PFSK-1 (cell line): Measurements from ENCODE around the gene MDM1.

Experiments
- FOXP2 ChIP-seq: optimal IDR thresholded peaks from 2 replicates; pipeline ENCODE3; 2011; ENCODE audit warnings: borderline replicate concordance, control low read depth, inconsistent platforms; ENCODE audit not compliant: insufficient read depth; ENCODE audit errors: extremely low read length, extremely low read depth
- SIN3A ChIP-seq: IDR thresholded peaks from 2 replicates; pipeline ENCODE4 v1.6.1; 2012; ENCODE audit warnings: mild to moderate bottlenecking, low read length, moderate library complexity, borderline replicate concordance; ENCODE audit not compliant: insufficient read depth
- TAF1 ChIP-seq: IDR thresholded peaks from 2 replicates; pipeline ENCODE4 v1.6.1; 2012; ENCODE audit warnings: low read length, control low read depth, borderline replicate concordance; ENCODE audit not compliant: insufficient read depth
- TF ChIP-seq, protein P1 (sequence below), 2 experiments: IDR thresholded peaks; 2 replicates each; pipeline versions ENCODE4 v1.6.1 to v1.8.0; 2011 to 2012; ENCODE audit warnings: low read depth in 2 of 2, low read length in 2 of 2, control low read depth in 1 of 2, inconsistent platforms in 1 of 2, mild to moderate bottlenecking in 1 of 2, moderate library complexity in 1 of 2; ENCODE audit not compliant: insufficient read depth in 1 of 2

- TF ChIP-seq, protein P1, sequence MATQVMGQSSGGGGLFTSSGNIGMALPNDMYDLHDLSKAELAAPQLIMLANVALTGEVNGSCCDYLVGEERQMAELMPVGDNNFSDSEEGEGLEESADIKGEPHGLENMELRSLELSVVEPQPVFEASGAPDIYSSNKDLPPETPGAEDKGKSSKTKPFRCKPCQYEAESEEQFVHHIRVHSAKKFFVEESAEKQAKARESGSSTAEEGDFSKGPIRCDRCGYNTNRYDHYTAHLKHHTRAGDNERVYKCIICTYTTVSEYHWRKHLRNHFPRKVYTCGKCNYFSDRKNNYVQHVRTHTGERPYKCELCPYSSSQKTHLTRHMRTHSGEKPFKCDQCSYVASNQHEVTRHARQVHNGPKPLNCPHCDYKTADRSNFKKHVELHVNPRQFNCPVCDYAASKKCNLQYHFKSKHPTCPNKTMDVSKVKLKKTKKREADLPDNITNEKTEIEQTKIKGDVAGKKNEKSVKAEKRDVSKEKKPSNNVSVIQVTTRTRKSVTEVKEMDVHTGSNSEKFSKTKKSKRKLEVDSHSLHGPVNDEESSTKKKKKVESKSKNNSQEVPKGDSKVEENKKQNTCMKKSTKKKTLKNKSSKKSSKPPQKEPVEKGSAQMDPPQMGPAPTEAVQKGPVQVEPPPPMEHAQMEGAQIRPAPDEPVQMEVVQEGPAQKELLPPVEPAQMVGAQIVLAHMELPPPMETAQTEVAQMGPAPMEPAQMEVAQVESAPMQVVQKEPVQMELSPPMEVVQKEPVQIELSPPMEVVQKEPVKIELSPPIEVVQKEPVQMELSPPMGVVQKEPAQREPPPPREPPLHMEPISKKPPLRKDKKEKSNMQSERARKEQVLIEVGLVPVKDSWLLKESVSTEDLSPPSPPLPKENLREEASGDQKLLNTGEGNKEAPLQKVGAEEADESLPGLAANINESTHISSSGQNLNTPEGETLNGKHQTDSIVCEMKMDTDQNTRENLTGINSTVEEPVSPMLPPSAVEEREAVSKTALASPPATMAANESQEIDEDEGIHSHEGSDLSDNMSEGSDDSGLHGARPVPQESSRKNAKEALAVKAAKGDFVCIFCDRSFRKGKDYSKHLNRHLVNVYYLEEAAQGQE (IDR thresholded peaks at IDR 0.05; ENCODE audit: insufficient read depth in 1 of 2, low read depth in 2 of 2, low read length in 2 of 2) = no peak
- TF ChIP-seq SIN3A (no peak), TAF1 (no peak), FOXP2 (no peak)
Measured at GRCh38 chr12:68356060-68356695, 24.0 kb upstream of the MDM1 start.
